Keratinocyte (primary cell): ENCODE data around the gene PLD1.

Source experiments
- EZH2 ChIP-seq: IDR thresholded peaks from one replicate; pipeline ENCODE4 v1.6.1; 2012; ENCODE audit warnings: inconsistent platforms, mild to moderate bottlenecking, low read length, moderate library complexity
- TF ChIP-seq, protein P1 (sequence below), 3 experiments: IDR thresholded peaks in 1 of 3; conservative IDR thresholded peaks in 1 of 3; optimal IDR thresholded peaks in 1 of 3; 2 replicates in 2 of 3; 3 replicates in 1 of 3; pipeline versions ENCODE3 to v1.5.1; 2011; ENCODE audit warnings: low read length in 3 of 3, mild to moderate bottlenecking in 3 of 3, moderate library complexity in 2 of 3, control low read depth in 1 of 3, inconsistent platforms in 1 of 3; ENCODE audit not compliant: insufficient read depth in 2 of 3; ENCODE audit errors: extremely low read depth in 1 of 3

DNA sequence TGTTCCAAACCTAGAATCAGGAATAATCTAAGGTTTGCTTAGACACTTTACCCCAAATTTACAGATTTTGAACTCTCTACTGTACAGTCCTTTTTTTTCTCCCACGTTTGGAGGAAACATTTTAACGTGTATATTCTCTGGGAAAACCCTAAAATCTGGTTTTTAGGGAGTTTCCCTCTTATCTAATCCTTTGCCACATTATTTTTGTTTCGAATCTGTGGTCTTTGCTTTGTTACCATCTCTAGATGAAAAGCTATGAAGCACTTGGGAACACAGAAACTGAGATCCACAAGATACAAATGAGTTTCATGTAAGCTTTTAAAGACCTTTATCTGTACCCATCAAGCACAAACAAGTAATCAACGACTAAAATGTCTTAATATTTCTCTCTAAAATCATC is 41.3 kb downstream of the PLD1 start:
- no peak for TF ChIP-seq EZH2
- TF ChIP-seq, protein P1, sequence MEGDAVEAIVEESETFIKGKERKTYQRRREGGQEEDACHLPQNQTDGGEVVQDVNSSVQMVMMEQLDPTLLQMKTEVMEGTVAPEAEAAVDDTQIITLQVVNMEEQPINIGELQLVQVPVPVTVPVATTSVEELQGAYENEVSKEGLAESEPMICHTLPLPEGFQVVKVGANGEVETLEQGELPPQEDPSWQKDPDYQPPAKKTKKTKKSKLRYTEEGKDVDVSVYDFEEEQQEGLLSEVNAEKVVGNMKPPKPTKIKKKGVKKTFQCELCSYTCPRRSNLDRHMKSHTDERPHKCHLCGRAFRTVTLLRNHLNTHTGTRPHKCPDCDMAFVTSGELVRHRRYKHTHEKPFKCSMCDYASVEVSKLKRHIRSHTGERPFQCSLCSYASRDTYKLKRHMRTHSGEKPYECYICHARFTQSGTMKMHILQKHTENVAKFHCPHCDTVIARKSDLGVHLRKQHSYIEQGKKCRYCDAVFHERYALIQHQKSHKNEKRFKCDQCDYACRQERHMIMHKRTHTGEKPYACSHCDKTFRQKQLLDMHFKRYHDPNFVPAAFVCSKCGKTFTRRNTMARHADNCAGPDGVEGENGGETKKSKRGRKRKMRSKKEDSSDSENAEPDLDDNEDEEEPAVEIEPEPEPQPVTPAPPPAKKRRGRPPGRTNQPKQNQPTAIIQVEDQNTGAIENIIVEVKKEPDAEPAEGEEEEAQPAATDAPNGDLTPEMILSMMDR (optimal IDR thresholded peaks at IDR 0.05 in 1 of 3, IDR thresholded peaks at IDR 0.05 in 1 of 3, conservative IDR thresholded peaks at IDR 0.05 in 1 of 3; ENCODE audit: extremely low read depth in 1 of 3, insufficient read depth in 2 of 3, low read length in 3 of 3), result no peak
